Suprapubic skin (tissue), 4 donors: ENCODE results near the gene UBE2E2.

ENCODE experiments used
- POLR2A ChIP-seq, 2 donors: fragments of 450-650 bp; IDR thresholded peaks; one replicate each; pipeline ENCODE4 v1.6.1; 2017; ENCODE audit warnings: antibody characterized with exemption in 2 of 2, mild to moderate bottlenecking in 2 of 2, moderate library complexity in 2 of 2
- POLR2AphosphoS5 ChIP-seq, 3 donors: sonication (generic); formaldehyde crosslinking; IDR thresholded peaks; one replicate each; pipeline ENCODE4 v1.6.1; 2017; ENCODE audit warnings: antibody characterized with exemption in 3 of 3
- TF ChIP-seq, protein P1 (sequence below), 2 donors: fragments of 200-600 bp in 1 of 2; fragments of 450-650 bp in 1 of 2; sonication (generic) in 1 of 2; IDR thresholded peaks; one replicate each; pipeline ENCODE4 v1.5.1; 2016 to 2019; ENCODE audit warnings: antibody characterized with exemption in 2 of 2, mild to moderate bottlenecking in 1 of 2, moderate library complexity in 1 of 2

DNA sequence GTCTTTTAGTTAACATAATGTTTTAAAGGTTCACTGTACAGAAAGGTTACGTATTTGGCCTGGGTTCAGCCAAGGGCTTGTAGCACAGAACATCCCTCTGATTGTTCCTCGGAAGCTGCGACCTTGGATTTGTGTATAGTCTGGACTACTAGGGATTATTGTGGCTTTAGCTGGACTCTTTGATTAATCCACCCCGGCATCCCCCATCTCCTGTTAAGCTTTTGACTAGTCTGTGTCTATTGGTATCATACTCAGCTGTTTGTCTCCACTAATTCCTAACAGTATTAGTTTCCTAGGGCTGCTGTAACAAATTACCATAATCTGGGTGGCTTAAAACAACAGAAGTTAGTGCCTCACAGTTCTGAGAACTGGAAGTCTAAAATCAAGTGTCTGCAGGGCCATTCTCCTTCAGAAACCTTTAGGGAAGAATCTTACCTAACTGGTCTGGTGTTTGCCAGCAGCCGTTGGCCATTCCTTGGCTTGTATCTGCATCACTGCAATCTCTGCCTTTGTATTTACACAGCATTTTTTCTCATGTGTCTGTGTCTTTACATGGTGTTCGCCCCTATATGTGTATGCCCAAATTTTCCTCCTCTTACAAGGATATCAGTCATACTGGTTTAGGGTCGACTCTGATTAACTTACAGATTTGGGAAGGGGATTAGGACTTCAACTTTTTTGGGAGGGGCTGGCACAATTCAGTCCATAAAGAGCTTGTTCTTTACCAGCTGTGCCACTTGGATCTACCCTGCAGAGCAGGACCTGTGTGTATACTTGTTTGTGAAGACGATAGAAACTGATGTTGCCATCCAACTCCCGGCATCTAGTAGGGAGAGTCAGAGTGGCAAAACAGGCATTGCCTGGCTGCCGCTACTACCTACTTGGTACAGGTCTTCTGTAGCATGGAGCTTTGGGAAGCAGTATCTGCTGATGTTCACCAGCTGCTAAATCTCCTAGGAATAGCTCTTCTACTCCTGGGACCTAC, 117.8 kb downstream of the UBE2E2 start:
- TF ChIP-seq, protein P1, sequence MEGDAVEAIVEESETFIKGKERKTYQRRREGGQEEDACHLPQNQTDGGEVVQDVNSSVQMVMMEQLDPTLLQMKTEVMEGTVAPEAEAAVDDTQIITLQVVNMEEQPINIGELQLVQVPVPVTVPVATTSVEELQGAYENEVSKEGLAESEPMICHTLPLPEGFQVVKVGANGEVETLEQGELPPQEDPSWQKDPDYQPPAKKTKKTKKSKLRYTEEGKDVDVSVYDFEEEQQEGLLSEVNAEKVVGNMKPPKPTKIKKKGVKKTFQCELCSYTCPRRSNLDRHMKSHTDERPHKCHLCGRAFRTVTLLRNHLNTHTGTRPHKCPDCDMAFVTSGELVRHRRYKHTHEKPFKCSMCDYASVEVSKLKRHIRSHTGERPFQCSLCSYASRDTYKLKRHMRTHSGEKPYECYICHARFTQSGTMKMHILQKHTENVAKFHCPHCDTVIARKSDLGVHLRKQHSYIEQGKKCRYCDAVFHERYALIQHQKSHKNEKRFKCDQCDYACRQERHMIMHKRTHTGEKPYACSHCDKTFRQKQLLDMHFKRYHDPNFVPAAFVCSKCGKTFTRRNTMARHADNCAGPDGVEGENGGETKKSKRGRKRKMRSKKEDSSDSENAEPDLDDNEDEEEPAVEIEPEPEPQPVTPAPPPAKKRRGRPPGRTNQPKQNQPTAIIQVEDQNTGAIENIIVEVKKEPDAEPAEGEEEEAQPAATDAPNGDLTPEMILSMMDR (IDR thresholded peaks at IDR 0.05), result no peak
- TF ChIP-seq POLR2AphosphoS5 (IDR thresholded peaks at IDR 0.05) (no peak), POLR2A (IDR thresholded peaks at IDR 0.05) (no peak)
